ENCODE measurements around the gene CLOCK.

DNA sequence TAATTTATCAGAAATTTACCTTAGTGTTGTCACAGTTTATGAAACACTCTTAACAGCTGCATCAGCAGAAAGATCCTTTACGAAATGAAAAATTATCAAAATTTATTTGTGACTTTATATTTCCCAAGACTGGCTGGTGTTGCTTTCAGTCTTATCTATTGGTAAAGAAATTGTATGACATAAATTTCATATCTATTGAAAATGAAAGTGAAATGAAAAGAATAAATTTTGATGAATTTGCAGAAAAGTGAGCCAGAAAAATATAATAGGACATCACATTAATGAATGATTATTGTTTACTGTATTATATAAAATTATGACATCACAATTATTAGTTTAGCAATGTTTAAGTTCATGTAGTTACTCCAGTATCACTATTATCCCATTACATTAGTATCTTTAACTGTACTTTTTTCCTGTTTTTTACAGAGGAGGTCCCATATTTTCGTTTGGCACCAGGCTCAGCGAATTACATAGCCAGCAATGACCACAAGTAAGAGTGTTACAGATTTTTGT lies 164.2 kb downstream of the CLOCK start:
- TF ChIP-seq POLR2A (IDR thresholded peaks at IDR 0.05; ENCODE audit: low read length) = no peak
- TF ChIP-seq GATA1 (IDR thresholded peaks at IDR 0.05; ENCODE audit: low read depth, low read length) = no peak

All from erythroblast (primary cell).